Inflammatory macrophage treated with lipopolysaccharide for 4 hours (primary cell): Measurements from ENCODE around the gene RMDN2.
"Not testable (repeated sequence)": the region's sequence is repeated elsewhere in the genome, so short reads cannot be mapped to it uniquely, and the experiment has no call there.

Experiments
- DNase-seq: peaks from one replicate; pipeline ENCODE4 v3.0.0-alpha.2; 2020

RMDN2 gene

DNA sequence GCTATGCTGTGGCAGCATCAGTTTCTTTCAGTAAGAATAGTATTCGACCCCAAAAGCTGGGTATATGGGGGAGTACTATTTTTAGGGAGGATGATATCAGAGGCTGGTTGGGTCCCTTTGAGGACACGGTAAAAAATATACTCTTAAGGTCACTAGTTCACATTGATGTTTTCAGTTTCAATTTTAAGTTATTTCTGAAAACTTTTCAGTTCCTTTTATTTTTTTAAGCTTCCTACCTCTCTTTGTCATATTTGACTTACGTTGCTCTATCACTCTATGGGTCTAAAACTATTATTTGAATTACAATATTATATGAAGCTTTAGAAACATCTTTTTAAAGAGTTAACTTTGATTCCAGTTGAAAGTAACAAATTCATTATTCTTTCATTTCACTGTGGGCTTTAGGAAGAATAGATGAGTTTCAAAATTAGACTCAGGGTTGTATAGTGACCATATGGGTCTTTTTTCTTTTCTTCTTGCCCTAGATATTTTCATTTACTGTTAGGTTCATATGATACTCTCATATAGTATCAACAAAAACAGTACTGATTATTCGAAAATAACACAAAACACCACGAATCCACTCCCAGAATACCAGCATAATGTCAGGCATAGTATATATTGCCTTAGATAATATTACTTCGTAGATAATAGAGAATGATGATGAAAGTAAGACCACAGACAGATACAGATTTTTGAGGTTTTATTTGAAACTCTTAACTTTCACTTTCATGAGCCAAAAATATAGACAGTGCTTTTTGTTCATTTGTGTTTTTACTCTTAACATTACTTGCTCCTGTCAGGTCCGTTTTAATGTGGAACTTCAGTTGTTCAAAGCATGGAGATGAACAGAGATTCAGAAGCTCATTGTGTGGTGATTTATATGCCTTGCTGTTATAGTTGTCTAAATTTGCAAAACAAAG is 9.8 kb downstream of the RMDN2 start:
- DNase-seq: peak; percentile 79

- DNase-seq: not testable (repeated sequence)
Observed at GRCh38 chr2:37937568-37937967, 12.5 kb downstream of the RMDN2 start.

DNA sequence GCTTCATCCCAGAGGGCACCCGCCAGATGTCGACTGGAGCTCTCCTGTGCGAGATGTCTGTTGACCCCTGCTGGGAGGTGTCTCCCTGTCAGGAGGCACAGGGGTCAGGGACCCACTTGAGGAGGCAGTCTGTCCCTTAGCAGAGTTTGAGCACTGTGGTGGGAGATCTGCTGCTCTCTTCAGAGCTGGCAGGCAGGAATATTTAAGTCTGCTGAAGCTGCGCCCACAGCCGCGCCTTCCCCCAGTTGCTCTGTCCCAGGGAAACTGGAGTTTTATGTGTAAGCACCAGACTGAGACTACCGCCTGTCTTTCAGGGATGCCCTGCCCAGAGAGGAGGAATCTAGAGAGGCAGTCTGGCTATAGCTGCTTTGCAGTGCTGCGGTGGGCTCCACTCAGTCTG is 16.2 kb downstream of the RMDN2 start:
- not testable (repeated sequence) for DNase-seq

DNA sequence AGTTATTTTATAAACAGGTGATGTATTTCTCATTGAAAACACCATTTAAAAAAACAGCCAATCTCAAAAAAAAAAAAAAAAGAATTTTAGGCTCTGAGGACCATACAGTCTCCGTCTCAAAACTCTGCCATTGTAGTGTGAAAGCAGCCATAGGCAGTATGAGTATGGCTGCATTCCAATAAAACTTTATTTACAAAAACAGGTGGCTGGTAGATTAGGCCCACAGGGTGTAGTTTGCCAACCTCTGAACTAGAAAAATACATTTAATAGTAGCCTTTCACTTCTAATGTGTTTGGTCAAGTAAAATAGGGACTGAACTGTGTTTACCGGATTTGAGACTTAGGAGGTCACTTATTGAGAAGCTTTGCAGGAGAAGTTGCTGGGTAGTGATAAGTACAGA is 19.2 kb downstream of the RMDN2 start:
- no peak for DNase-seq

- DNase-seq: peak; percentile 47
Observed at GRCh38 chr2:37947306-37947705, 22.2 kb downstream of the RMDN2 start.

DNA sequence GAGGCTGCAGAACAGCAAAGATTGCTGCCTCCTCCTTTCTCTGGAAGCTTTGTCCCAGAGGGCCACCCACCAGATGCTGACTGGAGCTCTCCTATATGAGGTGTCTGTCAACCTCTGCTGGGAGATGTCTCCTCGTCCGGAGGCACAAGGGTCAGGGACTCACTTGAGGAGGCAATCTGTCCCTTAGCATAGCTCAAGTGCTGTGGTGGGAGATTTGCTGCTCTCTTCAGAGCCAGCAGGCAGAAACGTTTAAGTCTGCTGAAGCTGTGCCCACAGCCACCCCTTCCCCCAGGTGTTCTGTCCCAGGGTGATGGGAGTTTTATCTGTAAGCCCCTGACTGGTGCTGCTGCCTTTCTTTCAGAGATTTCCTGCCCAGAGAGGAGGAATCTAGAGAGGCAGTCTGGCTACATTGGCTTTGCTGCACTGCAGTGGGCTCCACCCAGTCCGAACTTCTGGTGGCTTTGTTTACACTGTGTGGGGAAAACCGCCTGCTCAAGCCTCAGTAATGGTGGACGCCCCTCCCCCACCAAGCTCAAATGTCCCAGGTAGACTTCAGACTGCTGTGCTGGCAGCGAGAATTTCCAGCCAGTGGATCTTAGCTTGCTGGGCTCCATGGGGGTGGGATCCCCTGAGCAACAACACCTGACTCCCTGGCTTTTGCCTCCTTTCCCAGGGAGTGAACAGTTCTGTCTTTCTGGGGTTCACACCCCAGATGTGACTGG is 37.1 kb downstream of the RMDN2 start:
- not testable (repeated sequence) for DNase-seq

- not testable (repeated sequence) for DNase-seq
Observed at GRCh38 chr2:37962740-37963121, 37.6 kb downstream of the RMDN2 start.

- DNase-seq: not testable (repeated sequence)
Observed at GRCh38 chr2:37963901-37964300, 38.8 kb downstream of the RMDN2 start.

DNA sequence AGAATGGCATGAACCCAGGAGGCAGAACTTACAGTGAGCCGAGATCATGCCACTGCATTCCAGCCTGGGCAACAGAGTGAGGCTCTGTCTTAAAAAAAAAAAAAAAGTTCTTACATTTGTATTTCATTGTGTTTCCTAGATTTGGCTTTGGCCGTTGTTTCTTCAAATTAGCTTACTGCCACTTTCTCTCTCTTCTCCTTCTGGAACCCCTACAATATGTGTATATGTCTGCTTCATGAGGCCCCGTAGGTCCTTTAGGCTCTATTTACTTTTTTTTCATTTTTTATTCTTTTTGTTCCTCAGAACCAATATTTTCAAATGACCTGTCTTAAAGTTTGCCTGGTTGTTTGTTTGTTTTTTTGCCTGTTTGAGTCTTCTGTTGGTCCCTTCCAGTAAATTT is 41.2 kb downstream of the RMDN2 start:
- DNase-seq: no peak

DNA sequence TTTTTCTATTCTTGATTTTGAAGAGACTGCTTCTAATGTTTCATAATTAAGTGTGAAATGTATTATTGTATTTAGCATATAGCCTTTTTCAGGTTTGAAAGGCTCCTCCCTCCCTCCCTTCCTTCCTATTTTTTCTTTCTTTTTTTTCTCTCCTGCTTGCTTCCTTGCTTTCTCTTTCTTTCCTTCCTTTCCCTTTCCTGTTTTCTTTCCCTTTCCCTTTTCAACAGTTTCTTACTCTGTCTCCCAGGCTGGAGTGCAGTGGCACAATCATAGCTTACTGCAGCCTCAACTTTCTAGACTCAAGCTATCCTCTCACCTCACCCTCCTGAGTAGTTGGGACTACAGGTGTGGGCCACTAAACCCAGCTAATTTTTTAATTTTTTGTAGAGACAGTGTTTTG is 44.6 kb downstream of the RMDN2 start:
- no peak for DNase-seq

DNA sequence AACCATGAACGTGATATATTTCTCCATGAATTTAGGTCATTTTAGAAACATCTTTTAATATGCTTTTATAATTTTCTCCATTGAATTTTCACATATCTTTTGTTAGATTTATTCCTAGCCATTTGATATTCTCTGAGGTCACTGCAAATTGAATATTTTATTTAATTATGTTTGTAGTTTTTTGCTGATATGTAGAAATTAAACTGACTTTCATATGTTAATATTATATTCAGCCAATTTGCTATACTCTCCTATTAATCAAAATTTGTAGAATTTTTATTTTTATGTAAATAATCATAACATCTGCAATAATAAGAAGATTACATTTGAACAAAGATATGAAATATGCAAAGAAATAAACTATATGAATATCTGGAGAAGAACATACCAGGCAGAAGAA is 46.9 kb downstream of the RMDN2 start:
- DNase-seq: no peak

GRCh38 chr2:37973615-37974353 is 48.7 kb downstream of the RMDN2 start:
- DNase-seq: no peak

GRCh38 chr2:37975808-37976207 is 50.7 kb downstream of the RMDN2 start:
- DNase-seq: no peak

GRCh38 chr2:37976411-37976810 is 51.3 kb downstream of the RMDN2 start:
- peak; percentile 10 for DNase-seq

DNA sequence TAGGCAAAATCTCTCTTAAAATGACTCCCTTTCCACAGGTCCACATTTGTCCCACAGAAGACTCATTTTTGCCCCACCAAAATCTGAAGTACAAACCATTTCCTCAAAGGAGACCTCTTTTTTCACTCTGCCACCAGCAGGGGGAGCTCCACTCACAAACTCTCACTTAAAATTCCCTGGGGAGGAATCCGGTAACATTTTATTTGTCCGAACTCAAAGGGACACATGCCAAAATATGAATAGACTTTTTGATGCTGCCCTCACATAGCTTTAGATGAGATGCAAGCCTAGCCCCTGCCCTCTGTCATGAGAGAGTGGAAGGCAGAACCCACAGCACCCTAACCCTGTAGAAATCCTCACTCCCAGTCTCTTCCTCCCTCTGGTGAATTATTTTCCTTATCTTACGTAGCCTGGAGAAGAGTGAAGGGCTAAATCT is 57.1 kb downstream of the RMDN2 start:
- DNase-seq: peak; percentile 56

GRCh38 chr2:37982847-37983246 is 57.8 kb downstream of the RMDN2 start:
- no peak for DNase-seq

DNA sequence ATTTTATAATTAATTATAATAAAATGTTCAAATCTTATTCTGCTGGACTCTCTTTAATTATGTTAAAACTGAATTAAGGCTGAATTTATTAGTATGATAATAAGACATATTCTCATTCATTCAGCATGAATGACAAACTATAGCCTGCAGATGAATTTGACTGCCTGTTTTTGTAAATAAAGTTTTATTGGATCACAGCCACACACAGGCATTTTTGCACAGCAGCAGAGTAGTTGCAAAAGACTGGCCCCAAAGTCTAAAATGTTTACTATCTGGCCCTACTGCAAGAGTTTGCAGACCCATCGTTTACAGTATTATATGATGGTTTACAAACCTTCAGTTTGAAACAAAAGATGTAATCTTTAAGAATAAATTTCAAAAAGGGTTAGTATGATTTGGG is 58.6 kb downstream of the RMDN2 start:
- no peak for DNase-seq

DNA sequence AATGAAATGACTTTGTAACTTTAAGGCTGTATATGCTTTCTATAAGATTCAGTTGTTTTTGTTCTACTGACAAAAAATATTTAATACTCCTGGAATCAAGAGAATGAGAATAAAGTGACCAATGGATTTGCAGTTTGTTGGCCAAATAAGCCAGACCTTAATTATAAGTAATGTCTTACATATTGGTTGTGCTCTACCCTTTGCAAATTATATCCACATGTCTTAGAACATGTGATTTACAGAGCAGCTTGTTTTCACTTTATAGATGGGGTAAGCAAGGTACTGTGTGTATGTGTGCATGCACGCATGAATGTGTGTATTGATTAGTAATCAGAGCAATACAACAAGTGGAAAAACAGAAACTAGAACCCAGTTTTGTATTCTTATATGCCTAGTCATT is 59.1 kb downstream of the RMDN2 start:
- DNase-seq: no peak

DNA sequence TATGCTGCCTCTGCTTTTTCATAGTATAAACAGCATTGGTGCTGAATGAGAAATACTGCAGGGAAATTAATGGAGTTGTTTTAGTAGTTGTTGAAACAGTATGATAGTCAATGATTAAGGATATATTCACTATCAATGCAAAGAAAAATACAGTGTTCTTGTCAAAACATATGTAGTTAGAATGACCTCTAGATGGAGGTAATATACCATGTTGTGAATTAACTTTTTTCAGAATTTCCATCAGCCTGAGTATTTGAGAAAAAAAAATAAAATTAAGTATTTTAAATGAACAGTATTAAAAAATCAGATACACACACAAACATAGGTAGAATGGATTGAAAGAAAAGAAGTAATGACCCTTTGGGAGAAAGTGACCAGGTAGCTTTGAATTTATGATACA is 59.5 kb downstream of the RMDN2 start:
- DNase-seq: peak; percentile 47

DNA sequence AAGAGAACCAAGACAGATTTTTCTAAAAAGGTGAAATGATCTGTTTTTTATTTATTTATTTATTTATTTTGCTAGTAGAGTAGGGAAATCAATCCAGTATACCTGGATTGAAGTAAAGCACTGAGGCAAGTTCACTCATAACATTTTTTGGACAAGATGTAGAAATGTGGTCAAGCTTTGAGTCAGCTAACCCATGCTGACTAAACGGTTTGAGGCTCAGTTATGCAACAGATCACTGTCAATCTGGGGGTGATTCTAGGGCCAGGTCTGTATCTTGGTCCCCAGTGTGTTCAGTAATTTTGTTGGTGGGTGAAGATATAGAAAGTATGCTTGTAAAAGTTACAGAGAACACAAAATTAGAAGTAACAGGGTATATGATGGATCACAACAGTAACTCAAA is 60.2 kb downstream of the RMDN2 start:
- DNase-seq: peak; percentile 68

- peak; percentile 49 for DNase-seq
Observed at GRCh38 chr2:37987098-37987775, 62.1 kb downstream of the RMDN2 start.

DNA sequence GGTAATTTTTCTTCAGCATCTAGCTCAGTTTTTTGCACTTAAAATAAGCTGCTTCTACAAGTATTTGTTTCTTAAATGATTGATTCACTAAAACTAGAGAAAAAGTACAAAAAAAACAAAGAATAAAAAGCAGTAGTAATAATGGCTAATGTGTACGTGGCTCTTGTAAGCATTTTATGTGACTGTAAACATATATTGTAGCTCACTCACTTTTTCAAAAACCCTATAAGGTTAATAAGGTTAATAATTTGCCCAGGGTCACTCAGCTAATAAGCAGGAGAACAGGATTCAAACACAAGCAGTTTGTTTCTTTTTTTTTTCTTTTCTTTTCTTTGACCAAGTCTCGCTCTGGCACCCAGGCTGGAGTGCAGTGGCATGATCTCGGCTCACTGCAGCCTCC is 67.5 kb downstream of the RMDN2 start:
- no peak for DNase-seq

- DNase-seq: peak; percentile 2
Observed at GRCh38 chr2:37993143-37993542, 68.1 kb downstream of the RMDN2 start.
